AG10803 (cell line): ENCODE measurements around the gene CAD.
"Not testable (repeated sequence)": the region's sequence is repeated elsewhere in the genome, so short reads cannot be mapped to it uniquely, and the experiment has no call there.

Experiments used
- DNase-seq: peaks from one replicate; pipeline ENCODE4 v3.0.0; 2010; ENCODE audit warnings: low read depth
- H3K4me3 ChIP-seq: 2 replicates; pipeline ENCODE4 v1.5.1; 2011; ENCODE audit warnings: mild to moderate bottlenecking, low read length, control low read depth
- CTCF ChIP-seq: conservative IDR thresholded peaks from 2 replicates; pipeline ENCODE4 v1.5.1; 2011; ENCODE audit warnings: mild to moderate bottlenecking, low read length, control low read depth, inconsistent platforms

Gene CAD

GRCh38 chr2:27186613-27187345 lies 30.4 kb upstream of the CAD start:
- no peak for TF ChIP-seq CTCF
- H3K4me3 ChIP-seq = no peak overlapping the region
- DNase-seq = peak; percentile 33

GRCh38 chr2:27189989-27190388 lies 27.2 kb upstream of the CAD start:
- DNase-seq = no peak
- no peak for TF ChIP-seq CTCF
- no peak overlapping the region for H3K4me3 ChIP-seq

GRCh38 chr2:27191070-27191829 lies 25.9 kb upstream of the CAD start:
- TF ChIP-seq CTCF = peak; percentile 91
- H3K4me3 ChIP-seq = no peak overlapping the region
- DNase-seq = peak; percentile 72

- peak; percentile 44 for DNase-seq
- no peak overlapping the region for H3K4me3 ChIP-seq
- TF ChIP-seq CTCF = no peak
These were observed 22.4 kb upstream of the CAD start for GRCh38 chr2:27194538-27195354.

DNA sequence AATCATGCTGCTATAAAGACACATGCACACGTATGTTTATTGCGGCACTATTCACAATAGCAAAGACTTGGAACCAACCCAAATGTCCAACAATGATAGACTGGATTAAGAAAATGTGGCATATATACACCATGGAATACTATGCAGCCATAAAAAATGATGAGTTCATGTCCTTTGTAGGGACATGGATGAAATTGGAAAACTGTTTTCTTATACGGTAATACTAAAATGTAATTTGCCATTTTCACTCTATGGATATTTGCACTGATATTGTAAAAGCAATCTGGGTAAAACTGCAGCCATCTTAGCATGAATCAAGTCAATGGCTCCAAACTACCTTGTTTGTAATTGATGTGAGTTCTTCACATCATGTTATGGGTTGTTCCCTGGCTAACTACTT lies 21.4 kb upstream of the CAD start:
- DNase-seq, H3K4me3 ChIP-seq: not testable (repeated sequence)

DNA sequence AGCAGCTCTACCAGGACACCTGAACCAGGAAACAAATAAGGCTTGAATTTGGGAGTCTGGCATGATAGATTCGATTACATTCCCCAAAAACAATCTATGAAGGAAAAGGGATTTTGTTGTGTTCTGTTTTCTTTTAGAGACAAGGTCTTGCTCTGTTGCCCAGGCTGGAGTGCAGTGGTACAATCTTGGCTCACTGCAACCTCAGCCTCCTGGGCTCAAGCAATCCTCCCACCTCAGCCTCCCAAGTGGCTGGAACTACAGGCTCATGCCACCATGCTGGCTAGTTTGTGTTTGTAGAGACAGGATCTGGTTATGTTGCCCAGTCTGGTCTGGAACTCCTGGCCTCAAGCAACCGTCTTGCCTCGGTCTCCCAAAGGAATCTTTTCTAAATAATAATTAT lies 19.1 kb upstream of the CAD start:
- DNase-seq, H3K4me3 ChIP-seq: not testable (repeated sequence)

GRCh38 chr2:27198627-27199026 lies 18.5 kb upstream of the CAD start:
- DNase-seq = no peak
- TF ChIP-seq CTCF = no peak
- H3K4me3 ChIP-seq = no peak overlapping the region
